ENCODE data around the gene GMCL2.

The GMCL2 gene

GRCh38 chr5:178221282-178221681 lies 34.1 kb upstream of the GMCL2 start:
- DNase-seq = peak; percentile 70 to 78

- no peak for DNase-seq
Measured at GRCh38 chr5:178218827-178219226, 31.7 kb upstream of the GMCL2 start.

GRCh38 chr5:178218237-178218776 lies 31.1 kb upstream of the GMCL2 start:
- no peak for DNase-seq

GRCh38 chr5:178216779-178217178 lies 29.6 kb upstream of the GMCL2 start:
- no peak for DNase-seq

GRCh38 chr5:178216088-178216534 lies 28.9 kb upstream of the GMCL2 start:
- peak in 1 of 2 donors; percentile 28 for DNase-seq

GRCh38 chr5:178215280-178216002 lies 28.3 kb upstream of the GMCL2 start:
- no peak for DNase-seq

- no peak for DNase-seq
Measured at GRCh38 chr5:178214160-178214803, 27.1 kb upstream of the GMCL2 start.

- no peak for DNase-seq
Measured at GRCh38 chr5:178213748-178214151, 26.6 kb upstream of the GMCL2 start.

GRCh38 chr5:178213003-178213461 lies 25.9 kb upstream of the GMCL2 start:
- DNase-seq = no peak

GRCh38 chr5:178212241-178213002 lies 25.3 kb upstream of the GMCL2 start:
- no peak for DNase-seq

- DNase-seq = no peak
Measured at GRCh38 chr5:178211095-178212048, 24.2 kb upstream of the GMCL2 start.

GRCh38 chr5:178210686-178211085 lies 23.5 kb upstream of the GMCL2 start:
- DNase-seq = no peak

GRCh38 chr5:178210073-178210535 lies 22.9 kb upstream of the GMCL2 start:
- no peak for DNase-seq

- no peak for DNase-seq
Measured at GRCh38 chr5:178209334-178210072, 22.3 kb upstream of the GMCL2 start.

- no peak for DNase-seq
Measured at GRCh38 chr5:178208540-178209227, 21.5 kb upstream of the GMCL2 start.

GRCh38 chr5:178207917-178208280 lies 20.7 kb upstream of the GMCL2 start:
- no peak for DNase-seq

- DNase-seq = no peak
Measured at GRCh38 chr5:178207183-178207916, 20.2 kb upstream of the GMCL2 start.

GRCh38 chr5:178206166-178207101 lies 19.3 kb upstream of the GMCL2 start:
- no peak for DNase-seq

GRCh38 chr5:178205749-178206047 lies 18.5 kb upstream of the GMCL2 start:
- DNase-seq = no peak

All from inflammatory macrophage (primary cell).